GM23338 (cell line): ENCODE measurements around the gene LATS1. TPM values are rescaled to one million over a fixed set of nuclear protein-coding genes. Genes with fewer than 3 reads are reported as not detected.

Experiments
- ATAC-seq: fragments of 200-7000 bp; cut with Tn5 transposase; 3 replicates; pipeline ENCODE4 v1.9.1; 2020
- DNase-seq: peaks from one replicate; pipeline ENCODE4 v3.0.0-alpha.2; 2015; ENCODE audit warnings: low spot score
- H2AFZ ChIP-seq: fragments of 200-600 bp; sonication (generic); 2 replicates; pipeline ENCODE4 v1.8.0; 2016; ENCODE audit warnings: antibody characterized with exemption, mild to moderate bottlenecking, moderate library complexity
- H3F3A ChIP-seq: fragments of 200-600 bp; sonication (generic); replicated peaks from 2 replicates; pipeline ENCODE4 v1.8.0; 2017; ENCODE audit warnings: antibody characterized with exemption, mixed run types, low read depth
- H3K27ac ChIP-seq: fragments of 200-600 bp; sonication (generic); 2 replicates; pipeline ENCODE4 v1.6.1; 2016; ENCODE audit warnings: low read depth
- H3K27me3 ChIP-seq: fragments of 200-600 bp; sonication (generic); 2 replicates; pipeline ENCODE4 v1.8.0; 2016; ENCODE audit warnings: mild to moderate bottlenecking, mixed run types, moderate library complexity; ENCODE audit not compliant: insufficient read depth
- H3K36me3 ChIP-seq: fragments of 200-600 bp; sonication (generic); 2 replicates; pipeline ENCODE4 v1.8.0; 2016; ENCODE audit warnings: mild to moderate bottlenecking; ENCODE audit not compliant: insufficient read depth
- H3K4me1 ChIP-seq: fragments of 200-600 bp; sonication (generic); 2 replicates; pipeline ENCODE4 v1.8.0; 2016; ENCODE audit warnings: mild to moderate bottlenecking, moderate library complexity; ENCODE audit not compliant: insufficient read depth
- H3K4me2 ChIP-seq: fragments of 200-600 bp; sonication (generic); 2 replicates; pipeline ENCODE4 v1.7.1; 2017; ENCODE audit warnings: mixed run types
- H3K4me3 ChIP-seq: fragments of 200-600 bp; sonication (generic); 2 replicates; pipeline ENCODE4 v1.6.1; 2016; ENCODE audit warnings: mixed run types
- H3K79me2 ChIP-seq: fragments of 200-600 bp; sonication (generic); replicated peaks from 2 replicates; pipeline ENCODE4 v1.8.0; 2017; ENCODE audit warnings: mild to moderate bottlenecking; ENCODE audit not compliant: insufficient read depth
- H3K9me2 ChIP-seq: fragments of 200-600 bp; sonication (generic); 2 replicates; pipeline ENCODE4 v1.8.0; 2017; ENCODE audit not compliant: insufficient read depth
- H4K20me1 ChIP-seq: fragments of 200-600 bp; sonication (generic); replicated peaks from 2 replicates; pipeline ENCODE4 v1.8.0; 2017; ENCODE audit warnings: mild to moderate bottlenecking; ENCODE audit not compliant: insufficient read depth
- H3K27ac Mint-ChIP-seq: 2 replicates; pipeline ENCODE4 v1.8.0; 2020; ENCODE audit warnings: inconsistent platforms, mild to moderate bottlenecking, moderate library complexity, mixed read lengths
- H3K27me3 Mint-ChIP-seq: 3 replicates; pipeline ENCODE4 v1.8.0; 2022; ENCODE audit warnings: low read depth, mild to moderate bottlenecking, moderate library complexity, mixed read lengths, inconsistent platforms; ENCODE audit not compliant: insufficient read depth, poor library complexity
- H3K36me3 Mint-ChIP-seq: 3 replicates; pipeline ENCODE4 v1.8.0; 2021; ENCODE audit warnings: low read depth, mild to moderate bottlenecking, inconsistent platforms, moderate library complexity, mixed read lengths
- H3K4me1 Mint-ChIP-seq: 3 replicates; pipeline ENCODE4 v1.8.0; 2020; ENCODE audit warnings: mild to moderate bottlenecking, inconsistent platforms, mixed read lengths
- H3K4me3 Mint-ChIP-seq: 3 replicates; pipeline ENCODE4 v1.8.0; 2021; ENCODE audit warnings: moderate library complexity, mild to moderate bottlenecking, inconsistent platforms, mixed read lengths
- H3K9me3 Mint-ChIP-seq: 3 replicates; pipeline ENCODE4 v1.8.0; 2020; ENCODE audit warnings: moderate library complexity, mild to moderate bottlenecking, inconsistent platforms, mixed read lengths
- CREB1 ChIP-seq: fragments of 250-450 bp; sonication (Bioruptor Pico); IDR thresholded peaks from 2 replicates; pipeline ENCODE4 v1.5.0; 2020; ENCODE audit warnings: low read depth, mild to moderate bottlenecking, moderate library complexity
- CTCF ChIP-seq, 2 experiments: fragments of 200-600 bp in 1 of 2; sonication (generic) in 1 of 2; conservative IDR thresholded peaks; 2 replicates each; pipeline versions ENCODE4 v1.5.1 to v1.6.1; 2016 to 2017; ENCODE audit warnings: antibody characterized with exemption in 2 of 2, low read depth in 2 of 2, mild to moderate bottlenecking in 2 of 2, moderate library complexity in 1 of 2
- ETS1 ChIP-seq: IDR thresholded peaks from 2 replicates; pipeline ENCODE4 v1.6.1; 2016; ENCODE audit warnings: antibody characterized with exemption
- EZH2phosphoT487 ChIP-seq: fragments of 200-600 bp; sonication (generic); IDR thresholded peaks from one replicate; pipeline ENCODE4 v1.8.1; 2018; ENCODE audit warnings: antibody characterized with exemption; ENCODE audit not compliant: unreplicated experiment
- NANOG ChIP-seq: IDR thresholded peaks from 2 replicates; pipeline ENCODE4 v1.6.1; 2016; ENCODE audit warnings: antibody characterized with exemption, borderline replicate concordance
- STAT1 ChIP-seq: IDR thresholded peaks from one replicate; pipeline ENCODE4 v1.6.1; 2016; ENCODE audit warnings: antibody characterized with exemption; ENCODE audit not compliant: unreplicated experiment
- polyA plus RNA-seq: library from polyadenylated mRNA; unstranded; fragments of >200 nt; fragmentation: Nextera tagmentation; extraction: Ambion mirVana; gene quantifications from 2 replicates; pipeline ENCODE4 v1.2.1, GENCODE V29; 2016
- total RNA-seq: library from RNA; depleted of rRNA; stranded (reverse); fragments of >200 nt; shearing (Covaris generic); gene quantifications from 2 replicates; pipeline ENCODE4 v1.2.3, GENCODE V29; 2014

LATS1 gene
- total and polyA plus RNA-seq, 2 experiments from 2014 or later: 7.5 to 18.8 TPM

GRCh38 chr6:149701714-149702113, 16.2 kb downstream of the LATS1 start:
- H3K27me3 ChIP-seq: no peaks in the 10 kb centered on the region
- peak; percentile 79 for DNase-seq
- TF ChIP-seq EZH2phosphoT487: no peak
- TF ChIP-seq NANOG: 0 out of 2 replicates have a peak, but pooled peaks have one; percentile 62
- TF ChIP-seq CREB1 (CRISPR knock-in tag): no peak
- TF ChIP-seq ETS1: no peak
- H3K4me1 ChIP-seq: peaks cover 24% of the 10 kb centered on the region
- H3K4me1 Mint-ChIP-seq: peaks cover 23% of the 10 kb centered on the region
- peak; percentile 52 for ATAC-seq
- no peaks in the 10 kb centered on the region for H3K27me3 Mint-ChIP-seq
- no peak overlapping the region for H2AFZ ChIP-seq
- H3K36me3 ChIP-seq: no peaks in the 10 kb centered on the region
- H3K79me2 ChIP-seq: peaks cover 93% of the 10 kb centered on the region
- H3K27ac Mint-ChIP-seq: peak overlapping the region; percentile 83
- 0 out of 2 replicates have a peak, but pooled peaks cover 6% of the 10 kb centered on the region for H3F3A ChIP-seq
- no peaks in the 10 kb centered on the region; the same call in 1 of the 2 replicates for H4K20me1 ChIP-seq
- peak overlapping the region; percentile 51 for H3K4me3 Mint-ChIP-seq
- H3K4me2 ChIP-seq: peak overlapping the region; percentile 30
- H3K4me3 ChIP-seq: peak overlapping the region; percentile 18; the same call in 1 of the 2 replicates
- H3K27ac ChIP-seq: peak overlapping the region; percentile 89
- no peaks in the 10 kb centered on the region for H3K9me3 Mint-ChIP-seq
- no peaks in the 10 kb centered on the region for H3K9me2 ChIP-seq
- H3K36me3 Mint-ChIP-seq: peaks cover 2% of the 10 kb centered on the region; the same call in 1 of the 3 replicates

- H3K4me2 ChIP-seq: no peak overlapping the region
- no peak overlapping the region for H3K4me3 ChIP-seq
- no peaks in the 10 kb centered on the region for H3K27me3 Mint-ChIP-seq
- DNase-seq (no peak), ATAC-seq (no peak)
- no peak overlapping the region for H3K4me3 Mint-ChIP-seq
- H3K9me2 ChIP-seq: no peaks in the 10 kb centered on the region
- H3K27ac Mint-ChIP-seq: no peak overlapping the region
- peaks cover 21% of the 10 kb centered on the region for H3K4me1 ChIP-seq
- TF ChIP-seq STAT1: no peak
- no peak for TF ChIP-seq CREB1 (CRISPR knock-in tag)
- TF ChIP-seq ETS1: no peak
- TF ChIP-seq EZH2phosphoT487: no peak
- TF ChIP-seq CTCF (conservative IDR thresholded peaks at IDR 0.05; ENCODE audit: low read depth in 2 of 2): peak; percentile 42 to 69
- peaks cover 14% of the 10 kb centered on the region for H3K4me1 Mint-ChIP-seq
- peaks cover 8% of the 10 kb centered on the region; the same call in 2 of the 3 replicates for H3K36me3 Mint-ChIP-seq
- peaks cover 86% of the 10 kb centered on the region for H3K79me2 ChIP-seq
- no peak overlapping the region for H3K27ac ChIP-seq
- H3K36me3 ChIP-seq: no peaks in the 10 kb centered on the region
- no peaks in the 10 kb centered on the region; the same call in 1 of the 2 replicates for H4K20me1 ChIP-seq
- H2AFZ ChIP-seq: no peak overlapping the region
- 0 out of 2 replicates have a peak, but pooled peaks cover 6% of the 10 kb centered on the region for H3F3A ChIP-seq
- H3K9me3 Mint-ChIP-seq: no peaks in the 10 kb centered on the region
- H3K27me3 ChIP-seq: no peaks in the 10 kb centered on the region
Observed at GRCh38 chr6:149699150-149699549, 18.8 kb downstream of the LATS1 start.
